Measurements from ENCODE around the gene TMTC3. TPM values are rescaled to one million over a fixed set of nuclear protein-coding genes. Genes with fewer than 3 reads are reported as not detected.

Gene TMTC3
- total RNA-seq, 1 experiment from 2014 or later = 31.8 TPM

DNA sequence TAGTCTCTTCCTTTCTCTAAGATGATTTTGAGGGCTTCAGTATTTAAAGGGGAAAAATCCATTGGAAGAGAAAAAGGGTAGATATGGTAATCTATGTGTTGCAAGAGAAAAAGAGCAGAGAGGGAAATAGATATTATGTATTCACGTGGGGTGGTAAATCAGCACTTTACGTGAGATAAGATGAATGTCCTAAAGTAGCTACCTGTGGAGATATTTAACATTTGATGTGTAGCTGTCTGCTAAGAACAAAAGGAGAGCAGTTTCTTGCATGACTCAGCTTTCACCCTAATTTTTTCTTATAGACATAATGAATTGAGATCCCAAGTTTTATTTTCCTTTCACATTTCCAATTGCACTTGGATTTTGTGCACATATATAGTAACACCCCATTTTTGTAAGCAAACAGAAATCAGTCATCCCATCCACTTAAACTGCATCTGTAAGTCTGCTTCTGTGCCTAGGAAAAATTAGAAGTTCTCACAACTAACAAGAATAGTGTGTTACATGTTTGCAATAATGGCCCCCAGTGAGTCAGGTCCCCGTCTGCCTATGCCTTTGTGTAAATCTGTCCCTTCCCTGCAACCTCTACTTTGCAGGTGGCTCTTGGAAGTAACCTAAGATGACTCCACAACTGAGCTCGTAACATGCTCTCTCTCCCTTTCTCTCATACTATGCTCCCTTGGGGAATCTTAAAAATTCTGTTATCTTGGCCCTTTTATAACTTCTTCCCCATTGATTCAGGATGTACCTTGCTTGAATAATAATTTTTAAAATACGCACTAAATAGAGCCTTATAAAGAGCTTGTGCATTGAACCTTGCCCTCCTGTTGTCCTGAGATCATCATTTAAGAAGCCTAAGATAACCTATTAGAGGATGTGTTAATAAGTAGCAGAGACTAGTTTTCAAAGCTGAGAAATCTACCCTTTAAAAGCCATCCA lies 3.7 kb downstream of the TMTC3 start:
- Mint-ChIP-seq H3K27me3 (ENCODE audit: insufficient read depth, unreplicated experiment) (no peaks in the 10 kb centered on the region), H3K4me3 (ENCODE audit: unreplicated experiment) (no peak overlapping the region), H3K36me3 (ENCODE audit: insufficient read depth, unreplicated experiment) (no peaks in the 10 kb centered on the region), H3K27ac (ENCODE audit: unreplicated experiment) (peak overlapping the region; percentile 59), H3K4me1 (ENCODE audit: low read depth, unreplicated experiment) (peaks cover 17% of the 10 kb centered on the region), H3K9me3 (ENCODE audit: unreplicated experiment) (no peaks in the 10 kb centered on the region)
- DNase-seq = no peak
- no peak for TF ChIP-seq CTCF (IDR thresholded peaks at IDR 0.05; ENCODE audit: insufficient read depth in 1 of 2, low read depth in 1 of 2, low read length in 1 of 2, severe bottlenecking in 1 of 2, unreplicated experiment in 1 of 2)
- Histone ChIP-seq H3K9me3 (no peaks in the 10 kb centered on the region), H3K27me3 (replicated peaks; ENCODE audit: control insufficient read depth, insufficient read depth, low read length) (no peaks in the 10 kb centered on the region), H3K36me3 (ENCODE audit: control insufficient read depth, insufficient read depth, low read length) (no peaks in the 10 kb centered on the region), H3K4me3 (ENCODE audit: low read depth, low read length) (no peak overlapping the region), H3K4me1 (peaks cover 30% of the 10 kb centered on the region)
- no TSS peak for BruUV-seq (replicated peaks)
- POLR2A ChIA-PET = no interaction called here
- intact Hi-C loops (cut with micrococcal nuclease; ENCODE audit: unreplicated experiment) = loop anchor here (10.0 kb wide), 2 partner anchors 429 to 1379 kb away; partner anchors contain the start of genes GALNT4 and POC1B
- CTCF ChIA-PET = no interaction called here

DNA sequence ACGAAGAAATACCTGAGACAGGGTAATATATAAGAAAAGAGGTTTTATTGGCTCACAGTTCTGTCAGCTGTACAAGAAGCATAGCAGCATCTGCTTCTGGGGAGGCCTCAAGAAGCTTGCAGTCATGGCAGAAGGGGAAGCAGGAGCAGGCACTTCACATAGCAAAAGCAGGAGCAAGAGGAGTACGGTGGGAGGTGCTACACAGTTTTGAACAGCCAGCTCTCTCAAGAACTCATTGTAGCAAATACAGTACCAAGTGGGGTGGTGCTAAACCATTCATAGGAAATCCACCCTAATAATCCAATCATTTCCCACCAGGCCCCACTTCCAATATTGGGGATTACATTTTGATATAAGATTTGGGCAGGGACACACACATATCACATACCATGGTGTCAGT lies 8.0 kb downstream of the TMTC3 start:
- Histone ChIP-seq H3K36me3 (ENCODE audit: control insufficient read depth, insufficient read depth, low read length) (no peaks in the 10 kb centered on the region), H3K4me3 (ENCODE audit: low read depth, low read length) (no peak overlapping the region), H3K27me3 (replicated peaks; ENCODE audit: control insufficient read depth, insufficient read depth, low read length) (no peaks in the 10 kb centered on the region), H3K4me1 (peaks cover 10% of the 10 kb centered on the region), H3K9me3 (no peaks in the 10 kb centered on the region)
- Mint-ChIP-seq H3K4me1 (ENCODE audit: low read depth, unreplicated experiment) (peaks cover 14% of the 10 kb centered on the region), H3K27ac (ENCODE audit: unreplicated experiment) (no peak overlapping the region), H3K36me3 (ENCODE audit: insufficient read depth, unreplicated experiment) (no peaks in the 10 kb centered on the region), H3K27me3 (ENCODE audit: insufficient read depth, unreplicated experiment) (no peaks in the 10 kb centered on the region), H3K4me3 (ENCODE audit: unreplicated experiment) (no peak overlapping the region), H3K9me3 (ENCODE audit: unreplicated experiment) (no peaks in the 10 kb centered on the region)
- intact Hi-C loops (cut with micrococcal nuclease; ENCODE audit: unreplicated experiment) = loop anchor here (5.0 to 10.0 kb wide), 2 partner anchors 242 to 335 kb away; no protein-coding TSS in a partner anchor
- BruUV-seq (replicated peaks) = no TSS peak
- ChIA-PET CTCF (no interaction called here), POLR2A (no interaction called here)
- no peak for TF ChIP-seq CTCF (IDR thresholded peaks at IDR 0.05; ENCODE audit: insufficient read depth in 1 of 2, low read depth in 1 of 2, low read length in 1 of 2, severe bottlenecking in 1 of 2, unreplicated experiment in 1 of 2)
- DNase-seq = no peak

GRCh38 chr12:88153959-88154358 lies 11.9 kb downstream of the TMTC3 start:
- Mint-ChIP-seq H3K27ac (ENCODE audit: unreplicated experiment) (no peak overlapping the region), H3K9me3 (ENCODE audit: unreplicated experiment) (no peaks in the 10 kb centered on the region), H3K4me3 (ENCODE audit: unreplicated experiment) (no peak overlapping the region), H3K36me3 (ENCODE audit: insufficient read depth, unreplicated experiment) (no peaks in the 10 kb centered on the region), H3K4me1 (ENCODE audit: low read depth, unreplicated experiment) (no peaks in the 10 kb centered on the region), H3K27me3 (ENCODE audit: insufficient read depth, unreplicated experiment) (no peaks in the 10 kb centered on the region)
- intact Hi-C loops (cut with micrococcal nuclease; ENCODE audit: unreplicated experiment) = loop anchor here (1.0 to 10.0 kb wide), 3 partner anchors 238 to 839 kb away; no protein-coding TSS in a partner anchor
- Histone ChIP-seq H3K27me3 (replicated peaks; ENCODE audit: control insufficient read depth, insufficient read depth, low read length) (no peaks in the 10 kb centered on the region), H3K9me3 (no peaks in the 10 kb centered on the region), H3K4me1 (no peaks in the 10 kb centered on the region), H3K4me3 (ENCODE audit: low read depth, low read length) (no peak overlapping the region), H3K36me3 (ENCODE audit: control insufficient read depth, insufficient read depth, low read length) (no peaks in the 10 kb centered on the region)
- DNase-seq = peak in 1 of 2 experiments; percentile 27
- peak in 1 of 2 experiments; percentile 47 for TF ChIP-seq CTCF (IDR thresholded peaks at IDR 0.05; ENCODE audit: insufficient read depth in 1 of 2, low read depth in 1 of 2, low read length in 1 of 2, severe bottlenecking in 1 of 2, unreplicated experiment in 1 of 2)
- BruUV-seq (replicated peaks) = no TSS peak
- ChIA-PET CTCF (no interaction called here), POLR2A (no interaction called here)
